Activated CD8-positive, alpha-beta memory T cell treated with anti-CD3 and anti-CD28 coated beads, Interleukin-2, amount 10 ng/mL, durations not matched to agents 7 days and 5 days (primary cell): ENCODE results near the gene L3HYPDH. TPM values are rescaled to one million over a fixed set of nuclear protein-coding genes. Genes with fewer than 3 reads are reported as not detected.

Source experiments
- ATAC-seq: fragments of 150-1000 bp; cut with Tn5 transposase; one replicate; pipeline ENCODE4 v1.10.0; 2021; ENCODE audit warnings: moderate library complexity
- CTCF ChIA-PET: fragments of 350-600 bp; sonication (Branson Sonifier 250); formaldehyde crosslinking; loops from one replicate; lab custom pipeline; 2021; ENCODE audit warnings: antibody characterized with exemption; lab: Charles Lee
- DNase-seq: peaks from one replicate; pipeline ENCODE4 v3.0.0-alpha.2; 2020
- H3K27ac Mint-ChIP-seq: one replicate; pipeline ENCODE4 v1.8.0; 2021; ENCODE audit warnings: mild to moderate bottlenecking, mixed read lengths
- H3K27me3 Mint-ChIP-seq: one replicate; pipeline ENCODE4 v1.8.0; 2021; ENCODE audit warnings: mixed read lengths
- H3K36me3 Mint-ChIP-seq: one replicate; pipeline ENCODE4 v1.8.0; 2021; ENCODE audit warnings: mild to moderate bottlenecking, mixed read lengths
- H3K4me1 Mint-ChIP-seq: one replicate; pipeline ENCODE4 v1.8.0; 2021; ENCODE audit warnings: mixed read lengths
- H3K4me3 Mint-ChIP-seq: one replicate; pipeline ENCODE4 v1.8.0; 2021; ENCODE audit warnings: mild to moderate bottlenecking, moderate library complexity, mixed read lengths
- H3K9me3 Mint-ChIP-seq: one replicate; pipeline ENCODE4 v1.8.0; 2022; ENCODE audit warnings: low read depth, mixed read lengths
- total RNA-seq, 2 experiments: library from RNA; stranded (reverse); gene quantifications; one replicate each; pipeline ENCODE4 v1.2.3, GENCODE V29; 2021

Gene L3HYPDH
- total RNA-seq, 2 experiments from 2014 or later = 11.0 to 26.7 TPM

- H3K4me3 Mint-ChIP-seq = no peak overlapping the region
- no peak for ATAC-seq
- H3K4me1 Mint-ChIP-seq = peaks cover 11% of the 10 kb centered on the region
- DNase-seq = no peak
- CTCF ChIA-PET = interaction anchor here (1.2 to 1.8 kb wide), 3 partner anchors 10 to 13 kb away, joined by 3 to 4 read pairs (median 4); no protein-coding TSS in a partner anchor
- H3K27ac Mint-ChIP-seq = no peak overlapping the region
- peaks cover 22% of the 10 kb centered on the region for H3K36me3 Mint-ChIP-seq
- H3K27me3 Mint-ChIP-seq = no peaks in the 10 kb centered on the region
- H3K9me3 Mint-ChIP-seq = no peaks in the 10 kb centered on the region
Measured at GRCh38 chr14:59500732-59501131, 16.5 kb upstream of the L3HYPDH start.

DNA sequence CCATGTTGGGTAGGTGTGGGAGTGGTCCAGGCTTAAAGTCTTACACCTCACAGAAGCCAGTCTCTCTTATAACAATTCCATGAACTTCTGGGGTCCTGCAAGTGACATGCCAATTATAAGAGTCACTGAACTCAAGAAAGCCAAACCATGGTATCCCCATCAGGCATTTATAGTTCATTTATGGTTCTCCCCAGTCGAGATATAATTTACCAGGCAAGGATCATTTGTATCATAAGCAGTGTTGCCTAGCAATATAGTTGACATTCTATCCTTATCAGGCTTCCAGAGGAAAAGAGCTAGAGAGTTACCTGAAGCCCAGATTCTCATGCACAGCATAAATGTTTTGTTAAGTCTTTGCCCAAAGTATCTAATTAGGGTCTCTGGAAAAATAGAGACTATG, 8.2 kb upstream of the L3HYPDH start:
- ATAC-seq = no peak
- Mint-ChIP-seq H3K4me1 (peaks cover 32% of the 10 kb centered on the region), H3K36me3 (peaks cover 63% of the 10 kb centered on the region), H3K9me3 (no peaks in the 10 kb centered on the region), H3K27ac (no peak overlapping the region), H3K27me3 (no peaks in the 10 kb centered on the region), H3K4me3 (no peak overlapping the region)
- CTCF ChIA-PET = interaction anchor here (1.2 kb wide), 1 partner anchor 15 kb away, joined by 3 read pairs; no protein-coding TSS in a partner anchor
- DNase-seq = no peak

DNA sequence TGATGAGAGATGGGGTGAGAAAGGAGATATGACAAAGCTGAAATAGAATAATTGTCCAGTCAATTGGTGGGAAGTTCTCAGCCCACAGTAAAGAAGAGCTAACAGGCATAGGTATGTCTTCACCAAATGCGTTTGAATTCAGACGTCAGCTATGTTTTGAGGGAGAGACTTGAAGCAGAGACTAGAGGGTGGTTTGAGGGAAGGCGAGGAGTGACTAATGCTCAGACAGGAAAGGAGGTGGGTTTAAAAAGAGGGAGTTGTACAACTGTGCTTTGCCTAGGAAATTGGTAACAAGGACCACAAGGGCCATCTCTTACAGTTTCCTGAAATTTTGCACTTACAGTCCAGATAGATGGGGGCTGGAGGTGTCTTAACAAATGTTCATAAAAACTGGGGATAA, 6.5 kb upstream of the L3HYPDH start:
- no peak overlapping the region for H3K4me3 Mint-ChIP-seq
- CTCF ChIA-PET = interaction anchor here (0.8 to 1.5 kb wide), 2 partner anchors 9 to 990 kb away, joined by 3 to 4 read pairs; no protein-coding TSS in a partner anchor
- H3K27me3 Mint-ChIP-seq = no peaks in the 10 kb centered on the region
- peaks cover 59% of the 10 kb centered on the region for H3K36me3 Mint-ChIP-seq
- peak overlapping the region; percentile 5 for H3K27ac Mint-ChIP-seq
- H3K4me1 Mint-ChIP-seq = peaks cover 33% of the 10 kb centered on the region
- no peak for ATAC-seq
- no peaks in the 10 kb centered on the region for H3K9me3 Mint-ChIP-seq
- DNase-seq = no peak

- H3K4me3 Mint-ChIP-seq = peak overlapping the region; percentile 97
- H3K27me3 Mint-ChIP-seq = no peaks in the 10 kb centered on the region
- H3K4me1 Mint-ChIP-seq = peaks cover 60% of the 10 kb centered on the region
- peak overlapping the region; percentile 94 for H3K27ac Mint-ChIP-seq
- DNase-seq (no peak), ATAC-seq (peak; percentile 72)
- CTCF ChIA-PET = interaction anchor here (0.7 to 1.9 kb wide), 9 partner anchors 10 to 681 kb away, joined by 3 to 7 read pairs (median 3); partner anchors contain the start of gene DHRS7
- H3K9me3 Mint-ChIP-seq = no peaks in the 10 kb centered on the region
- H3K36me3 Mint-ChIP-seq = peaks cover 24% of the 10 kb centered on the region
Measured at GRCh38 chr14:59484639-59485175, 499 bp upstream of the L3HYPDH start.

GRCh38 chr14:59483363-59483762, 845 bp downstream of the L3HYPDH start:
- no peak for ATAC-seq
- CTCF ChIA-PET = interaction anchor here (1.3 to 1.7 kb wide), 3 partner anchors 19 to 682 kb away, joined by 3 to 7 read pairs (median 3); partner anchors contain the start of gene DHRS7
- peaks cover 18% of the 10 kb centered on the region for H3K36me3 Mint-ChIP-seq
- no peak for DNase-seq
- H3K4me1 Mint-ChIP-seq = peaks cover 60% of the 10 kb centered on the region
- H3K4me3 Mint-ChIP-seq = peak overlapping the region; percentile 97
- H3K9me3 Mint-ChIP-seq = no peaks in the 10 kb centered on the region
- no peaks in the 10 kb centered on the region for H3K27me3 Mint-ChIP-seq
- H3K27ac Mint-ChIP-seq = peak overlapping the region; percentile 94

DNA sequence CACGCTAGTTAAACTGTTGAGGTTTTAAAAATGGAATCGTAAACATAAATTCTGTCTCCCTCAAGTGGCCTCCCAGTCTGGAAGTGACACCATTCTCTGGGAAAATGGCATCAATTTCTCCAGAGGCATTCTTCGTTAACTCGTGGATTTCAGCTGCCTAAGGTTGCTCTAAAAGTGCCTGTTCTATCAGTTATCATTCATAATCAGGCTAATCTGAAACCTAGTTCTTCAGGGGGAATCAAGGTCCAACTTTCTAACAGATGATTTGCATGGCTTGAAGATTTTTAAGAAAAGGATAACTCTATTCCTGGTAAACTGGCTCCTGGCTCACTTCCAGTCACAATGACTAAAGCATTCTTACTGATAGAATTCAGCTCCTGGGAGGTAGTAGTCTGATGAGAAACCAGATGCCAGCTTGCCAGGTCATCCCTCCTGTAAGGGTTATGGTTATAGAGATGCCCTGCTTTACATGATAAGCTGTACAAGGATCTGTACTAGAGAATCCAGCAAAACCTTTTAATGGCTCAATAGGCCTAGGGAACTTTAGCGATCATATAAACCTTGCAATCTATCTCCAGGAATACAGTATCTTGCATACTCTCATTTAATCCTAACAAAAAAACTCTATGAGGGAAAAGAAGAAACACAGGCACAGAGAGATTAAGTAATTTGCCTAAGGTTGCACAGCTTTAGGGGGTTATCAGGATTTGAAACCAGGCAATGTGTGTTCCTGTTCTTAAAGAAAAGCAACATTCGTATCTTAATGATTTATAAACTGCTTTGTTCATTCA, 1.5 kb downstream of the L3HYPDH start:
- CTCF ChIA-PET = interaction anchor here (1.4 to 1.7 kb wide), 2 partner anchors 18 to 683 kb away, joined by 3 to 7 read pairs; partner anchors contain the start of gene DHRS7
- no peak for DNase-seq
- Mint-ChIP-seq H3K27ac (peak overlapping the region; percentile 94), H3K4me3 (peak overlapping the region; percentile 97), H3K27me3 (no peaks in the 10 kb centered on the region), H3K4me1 (peaks cover 54% of the 10 kb centered on the region), H3K36me3 (peaks cover 14% of the 10 kb centered on the region), H3K9me3 (no peaks in the 10 kb centered on the region)
- ATAC-seq = no peak

- no peak for ATAC-seq
- Mint-ChIP-seq H3K27me3 (no peaks in the 10 kb centered on the region), H3K36me3 (peaks cover 14% of the 10 kb centered on the region), H3K4me3 (peak overlapping the region; percentile 97), H3K27ac (peak overlapping the region; percentile 94), H3K4me1 (peaks cover 56% of the 10 kb centered on the region), H3K9me3 (no peaks in the 10 kb centered on the region)
- DNase-seq = no peak
- CTCF ChIA-PET = no interaction called here
Measured at GRCh38 chr14:59481871-59482540, 2.2 kb downstream of the L3HYPDH start.

DNA sequence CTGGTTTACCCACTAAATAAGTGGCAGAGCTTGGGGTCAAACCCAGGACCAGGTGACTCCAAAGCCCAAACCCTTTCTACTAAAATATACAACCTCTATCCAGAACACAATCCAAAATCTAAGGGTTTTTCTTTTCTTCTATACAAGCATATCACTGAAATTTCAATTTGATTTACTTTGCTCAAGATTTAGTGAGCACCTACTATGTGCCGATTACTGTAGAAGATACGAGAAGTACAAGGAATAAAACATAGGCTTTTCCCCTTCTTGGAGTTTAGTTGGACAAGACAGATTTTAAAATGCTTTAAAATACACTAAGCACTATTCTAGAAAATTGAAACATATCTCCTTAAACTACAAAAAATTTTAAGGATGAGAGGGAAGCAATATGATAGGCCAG, 2.8 kb downstream of the L3HYPDH start:
- Mint-ChIP-seq H3K36me3 (peaks cover 13% of the 10 kb centered on the region), H3K27me3 (no peaks in the 10 kb centered on the region), H3K4me3 (peak overlapping the region; percentile 97), H3K4me1 (peaks cover 61% of the 10 kb centered on the region), H3K9me3 (no peaks in the 10 kb centered on the region), H3K27ac (peak overlapping the region; percentile 82)
- no peak for DNase-seq
- ATAC-seq = no peak
- CTCF ChIA-PET = no interaction called here

- H3K9me3 Mint-ChIP-seq = no peaks in the 10 kb centered on the region
- peak overlapping the region; percentile 97 for H3K4me3 Mint-ChIP-seq
- no peak for ATAC-seq
- no peak for DNase-seq
- H3K36me3 Mint-ChIP-seq = peaks cover 13% of the 10 kb centered on the region
- H3K27ac Mint-ChIP-seq = peak overlapping the region; percentile 82
- H3K4me1 Mint-ChIP-seq = peaks cover 53% of the 10 kb centered on the region
- CTCF ChIA-PET = interaction anchor here (1.2 kb wide), 1 partner anchor 96 kb away, joined by 3 read pairs; the partner anchor contains the start of gene CCDC175
- H3K27me3 Mint-ChIP-seq = no peaks in the 10 kb centered on the region
Measured at GRCh38 chr14:59480166-59480565, 4.0 kb downstream of the L3HYPDH start.

- Mint-ChIP-seq H3K36me3 (peaks cover 21% of the 10 kb centered on the region), H3K9me3 (no peaks in the 10 kb centered on the region), H3K4me1 (peaks cover 53% of the 10 kb centered on the region), H3K27ac (no peak overlapping the region), H3K4me3 (no peak overlapping the region), H3K27me3 (no peaks in the 10 kb centered on the region)
- CTCF ChIA-PET = interaction anchor here (1.2 kb wide), 2 partner anchors 14 to 18 kb away, joined by 3 to 4 read pairs; partner anchors contain the start of gene GPR135
- no peak for ATAC-seq
- no peak for DNase-seq
Measured at GRCh38 chr14:59478540-59478939, 5.7 kb downstream of the L3HYPDH start.

- H3K36me3 Mint-ChIP-seq = peaks cover 24% of the 10 kb centered on the region
- no peaks in the 10 kb centered on the region for H3K27me3 Mint-ChIP-seq
- H3K27ac Mint-ChIP-seq = no peak overlapping the region
- no peak for DNase-seq
- peaks cover 28% of the 10 kb centered on the region for H3K4me1 Mint-ChIP-seq
- no peaks in the 10 kb centered on the region for H3K9me3 Mint-ChIP-seq
- no peak for ATAC-seq
- H3K4me3 Mint-ChIP-seq = no peak overlapping the region
- CTCF ChIA-PET = no interaction called here
Measured at GRCh38 chr14:59475709-59476108, 8.5 kb downstream of the L3HYPDH start.

DNA sequence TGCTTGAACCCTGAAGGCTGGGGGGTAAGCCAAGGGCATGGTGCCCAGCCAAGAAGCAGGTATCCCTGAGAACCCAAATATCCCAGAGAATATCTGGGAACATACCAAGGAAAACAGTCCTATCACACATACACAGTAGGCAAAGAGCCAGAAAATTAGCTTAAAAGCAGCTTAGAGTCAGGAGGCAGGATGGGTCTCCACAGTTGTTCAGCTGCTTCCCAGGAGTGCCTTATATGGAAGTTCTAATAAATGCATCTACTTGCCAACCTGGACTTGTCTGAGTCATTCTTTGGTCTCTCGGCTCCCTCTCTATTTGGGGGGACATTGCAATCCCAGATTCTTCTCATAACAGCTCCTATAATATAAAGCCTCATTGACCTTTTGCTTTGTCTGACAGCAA, 10.0 kb downstream of the L3HYPDH start:
- Mint-ChIP-seq H3K36me3 (peaks cover 23% of the 10 kb centered on the region), H3K4me3 (no peak overlapping the region), H3K9me3 (no peaks in the 10 kb centered on the region), H3K27ac (no peak overlapping the region), H3K27me3 (no peaks in the 10 kb centered on the region), H3K4me1 (peaks cover 16% of the 10 kb centered on the region)
- no peak for ATAC-seq
- DNase-seq = no peak
- CTCF ChIA-PET = interaction anchor here (0.7 to 1.5 kb wide), 2 partner anchors 10 to 30 kb away, joined by 3 to 4 read pairs; no protein-coding TSS in a partner anchor
